Lower lobe of right lung (tissue), 2 donors: ENCODE measurements around the gene HHIPL1. TPM values are rescaled to one million over a fixed set of nuclear protein-coding genes. Genes with fewer than 3 reads are reported as not detected.

Experiments
- ATAC-seq, 2 donors: fragments of 200-7000 bp; cut with Tn5 transposase; one replicate each; pipeline ENCODE4 v1.9.1; 2020 to 2022; ENCODE audit warnings: mild to moderate bottlenecking in 2 of 2, moderate library complexity in 2 of 2
- DNase-seq: peaks from one replicate; pipeline ENCODE4 v3.0.0-alpha.2; 2020
- H3K27ac ChIP-seq: fragments of 200-600 bp; one replicate; pipeline ENCODE4 v1.8.0; 2022
- H3K27me3 ChIP-seq: fragments of 200-600 bp; one replicate; pipeline ENCODE4 v1.8.0; 2022; ENCODE audit warnings: low read depth
- H3K36me3 ChIP-seq: fragments of 200-600 bp; one replicate; pipeline ENCODE4 v1.8.0; 2022; ENCODE audit warnings: mild to moderate bottlenecking
- H3K4me1 ChIP-seq: fragments of 200-600 bp; one replicate; pipeline ENCODE4 v1.8.0; 2022
- H3K4me3 ChIP-seq: fragments of 200-600 bp; one replicate; pipeline ENCODE4 v1.8.0; 2022; ENCODE audit warnings: mild to moderate bottlenecking
- H3K9me3 ChIP-seq: fragments of 200-600 bp; one replicate; pipeline ENCODE4 v1.8.0; 2022
- intact Hi-C: fragments of 100-400 bp; cut with DNase I; formaldehyde crosslinking; loops from one replicate; pipeline ENCODE4 v1.11.0; 2022
- total RNA-seq: library from RNA; stranded (reverse); fragmentation: NEBNext Ultra II Directional; extraction: Animal tissue kit (Norgen Biotek cat#: 25700); gene quantifications from one replicate; pipeline ENCODE4 v1.2.1, GENCODE V29; 2021
- TF ChIP-seq, protein P1 (sequence below): fragments of 200-600 bp; IDR thresholded peaks from one replicate; pipeline ENCODE4 v1.8.0; 2022; ENCODE audit warnings: antibody characterized with exemption, mild to moderate bottlenecking
- donor health status: DM: no; HTN: yes; CAD: no; lungs with severe emphysema.

HHIPL1 gene
- total RNA-seq, 1 donor from 2014 or later: 1.6 TPM

DNA sequence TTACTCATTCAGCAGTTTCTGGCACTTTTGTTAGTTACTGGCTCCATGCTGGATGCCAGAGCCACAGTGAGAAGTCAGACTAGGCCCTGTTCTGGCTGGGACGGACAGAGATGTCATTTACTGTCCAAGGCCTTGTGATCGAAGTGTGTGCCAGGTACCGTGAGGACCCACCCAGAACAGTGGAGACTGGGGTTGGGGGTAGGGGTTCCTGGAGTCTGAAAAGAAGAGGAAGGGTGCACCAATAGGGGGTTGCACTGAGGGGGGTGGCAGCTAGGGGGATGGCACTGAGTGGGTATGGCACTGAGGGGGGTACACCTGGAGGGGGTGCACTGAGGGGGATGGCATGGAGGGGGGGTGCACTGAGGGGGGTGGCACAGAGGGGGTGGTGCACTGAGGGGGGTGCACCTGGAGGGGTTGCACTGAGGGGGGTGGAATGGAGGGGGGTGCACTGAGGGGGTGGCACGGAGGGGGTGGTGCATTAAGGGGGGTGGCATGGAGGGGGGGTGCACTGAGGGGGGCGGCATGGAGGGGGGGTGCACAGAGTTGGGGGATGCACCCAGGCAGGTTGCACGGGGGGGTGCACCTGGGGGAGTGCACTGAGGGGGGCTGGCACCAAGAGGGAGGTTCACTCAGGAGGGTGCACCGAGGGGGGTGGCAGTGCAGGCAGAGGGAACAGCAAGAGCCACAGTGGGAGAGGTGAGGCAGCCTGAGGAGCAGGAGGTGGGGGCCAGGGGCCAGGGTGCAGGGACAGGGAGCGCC is 28.6 kb downstream of the HHIPL1 start:
- intact Hi-C loops: no loop called here
- H3K27ac ChIP-seq: no peak overlapping the region

DNA sequence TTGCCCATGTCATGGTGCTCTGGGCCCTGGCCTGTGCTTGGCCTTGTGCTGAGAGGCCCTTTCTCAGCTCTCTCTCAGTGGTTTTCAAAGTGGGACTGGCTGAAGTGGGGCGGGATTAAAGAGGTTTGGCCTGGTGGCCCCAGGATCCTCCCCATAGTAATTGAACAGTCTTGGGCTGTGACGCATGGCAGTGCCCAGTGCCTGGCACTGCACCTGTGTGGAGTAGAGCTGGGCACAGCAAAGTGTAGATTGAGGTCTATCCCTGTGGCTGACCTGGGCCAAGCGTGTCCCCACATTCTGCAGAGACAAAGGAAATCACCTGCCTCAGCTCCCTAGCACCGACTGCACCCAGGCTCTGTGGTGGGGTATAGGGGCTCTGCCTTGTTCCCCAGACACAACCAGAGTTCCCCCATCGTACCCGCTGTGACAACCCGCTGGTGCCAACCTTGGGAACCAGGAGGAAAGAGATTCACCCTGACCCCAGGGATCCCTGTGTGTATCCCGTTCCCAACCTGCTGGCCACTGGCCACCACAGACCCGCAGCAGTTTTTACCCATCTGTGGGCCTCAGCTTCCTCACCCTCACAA is 29.2 kb downstream of the HHIPL1 start:
- Histone ChIP-seq H3K27ac (no peak overlapping the region), H3K27me3 (no peaks in the 10 kb centered on the region), H3K9me3 (peaks cover 11% of the 10 kb centered on the region), H3K4me3 (no peak overlapping the region), H3K4me1 (no peaks in the 10 kb centered on the region), H3K36me3 (no peaks in the 10 kb centered on the region)
- no peak for DNase-seq
- intact Hi-C loops: no loop called here
- TF ChIP-seq, protein P1, sequence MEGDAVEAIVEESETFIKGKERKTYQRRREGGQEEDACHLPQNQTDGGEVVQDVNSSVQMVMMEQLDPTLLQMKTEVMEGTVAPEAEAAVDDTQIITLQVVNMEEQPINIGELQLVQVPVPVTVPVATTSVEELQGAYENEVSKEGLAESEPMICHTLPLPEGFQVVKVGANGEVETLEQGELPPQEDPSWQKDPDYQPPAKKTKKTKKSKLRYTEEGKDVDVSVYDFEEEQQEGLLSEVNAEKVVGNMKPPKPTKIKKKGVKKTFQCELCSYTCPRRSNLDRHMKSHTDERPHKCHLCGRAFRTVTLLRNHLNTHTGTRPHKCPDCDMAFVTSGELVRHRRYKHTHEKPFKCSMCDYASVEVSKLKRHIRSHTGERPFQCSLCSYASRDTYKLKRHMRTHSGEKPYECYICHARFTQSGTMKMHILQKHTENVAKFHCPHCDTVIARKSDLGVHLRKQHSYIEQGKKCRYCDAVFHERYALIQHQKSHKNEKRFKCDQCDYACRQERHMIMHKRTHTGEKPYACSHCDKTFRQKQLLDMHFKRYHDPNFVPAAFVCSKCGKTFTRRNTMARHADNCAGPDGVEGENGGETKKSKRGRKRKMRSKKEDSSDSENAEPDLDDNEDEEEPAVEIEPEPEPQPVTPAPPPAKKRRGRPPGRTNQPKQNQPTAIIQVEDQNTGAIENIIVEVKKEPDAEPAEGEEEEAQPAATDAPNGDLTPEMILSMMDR: no peak
- ATAC-seq: no peak

More for the DNA sequence above, 28.6 kb downstream of the HHIPL1 start:
- ATAC-seq (no peak), DNase-seq (no peak)
- Histone ChIP-seq H3K9me3 (peaks cover 9% of the 10 kb centered on the region), H3K4me3 (no peak overlapping the region), H3K27me3 (no peaks in the 10 kb centered on the region), H3K36me3 (no peaks in the 10 kb centered on the region), H3K4me1 (no peaks in the 10 kb centered on the region)
- TF ChIP-seq, protein P1: no peak

DNA sequence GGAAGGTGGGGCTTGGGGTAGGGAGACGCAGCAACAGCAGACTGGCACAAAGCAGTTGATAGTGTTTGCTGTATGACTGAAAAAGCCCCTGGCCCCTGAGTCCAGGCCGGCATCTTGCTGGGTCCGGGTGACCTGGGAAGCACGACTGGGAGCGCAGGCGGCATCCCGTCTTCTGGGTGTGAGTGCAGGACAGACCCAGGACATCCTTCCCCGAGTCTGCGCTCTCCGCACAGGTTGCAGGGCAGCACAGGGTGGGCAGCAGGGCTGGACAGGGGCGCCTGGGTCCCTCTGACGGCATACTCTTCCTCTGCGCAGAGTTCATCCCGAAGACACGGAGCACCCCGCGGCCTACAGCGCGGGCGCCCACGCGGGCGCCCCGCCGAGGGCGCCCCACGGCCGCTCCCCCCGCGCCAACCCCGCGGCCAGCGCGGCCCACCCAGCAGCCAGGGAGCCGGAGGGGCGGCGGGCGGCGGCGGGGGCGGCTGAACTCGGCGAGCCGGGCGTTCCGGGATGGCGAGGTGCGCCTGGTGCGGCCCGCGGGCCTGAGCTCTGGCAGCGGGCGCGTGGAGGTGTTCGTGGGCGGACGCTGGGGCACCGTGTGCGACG is 29.9 kb downstream of the HHIPL1 start:
- TF ChIP-seq, protein P1: no peak
- Histone ChIP-seq H3K36me3 (no peaks in the 10 kb centered on the region), H3K4me1 (no peaks in the 10 kb centered on the region), H3K27me3 (no peaks in the 10 kb centered on the region), H3K27ac (no peak overlapping the region), H3K9me3 (peaks cover 11% of the 10 kb centered on the region), H3K4me3 (no peak overlapping the region)
- ATAC-seq: no peak
- intact Hi-C loops: no loop called here
- no peak for DNase-seq

DNA sequence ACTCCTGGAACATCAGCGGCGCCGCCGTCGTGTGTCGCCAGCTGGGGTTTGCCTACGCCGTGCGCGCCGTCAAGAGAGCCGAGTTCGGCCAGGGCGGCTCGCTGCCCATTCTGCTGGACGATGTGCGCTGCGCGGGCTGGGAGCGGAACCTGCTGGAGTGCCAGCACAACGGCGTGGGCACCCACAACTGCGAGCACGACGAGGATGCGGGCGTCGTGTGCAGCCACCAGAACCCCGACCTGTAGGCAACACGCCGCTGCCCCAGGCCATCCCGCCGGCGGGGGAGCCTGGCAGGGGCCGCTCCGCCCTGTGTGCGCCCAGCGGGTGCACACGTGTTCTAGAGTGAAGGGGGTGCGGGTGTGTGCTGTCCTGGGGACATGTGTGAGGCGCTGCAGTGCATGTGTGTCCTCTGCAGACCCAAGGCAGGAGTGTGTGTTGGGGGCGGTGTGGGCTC is 30.5 kb downstream of the HHIPL1 start:
- no peaks in the 10 kb centered on the region for H3K4me1 ChIP-seq
- TF ChIP-seq, protein P1: no peak
- no peak overlapping the region for H3K4me3 ChIP-seq
- intact Hi-C loops: no loop called here
- DNase-seq: no peak
- H3K27me3 ChIP-seq: no peaks in the 10 kb centered on the region
- H3K36me3 ChIP-seq: no peaks in the 10 kb centered on the region
- H3K9me3 ChIP-seq: peaks cover 11% of the 10 kb centered on the region
- H3K27ac ChIP-seq: no peak overlapping the region
- ATAC-seq: no peak

DNA sequence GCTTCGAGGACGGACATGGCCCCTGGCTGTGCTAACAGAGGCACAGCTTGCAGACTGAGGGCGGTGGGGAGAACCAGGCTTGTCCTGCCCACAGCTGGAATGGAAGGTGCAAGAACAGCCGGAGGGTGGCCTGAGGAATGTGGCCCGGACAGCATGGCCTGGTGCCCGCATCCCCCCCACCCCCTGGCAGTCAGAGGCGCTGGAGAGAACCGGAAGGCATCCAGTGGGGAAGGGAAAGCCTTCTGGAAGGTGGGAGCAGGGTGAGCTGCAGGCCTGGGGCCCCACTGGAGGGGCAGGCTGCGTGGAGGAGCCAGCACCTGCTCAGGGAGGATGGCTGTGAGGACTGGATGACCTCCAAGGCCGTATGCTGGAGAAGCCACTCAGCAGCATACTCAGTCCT is 31.0 kb downstream of the HHIPL1 start:
- no peak overlapping the region for H3K27ac ChIP-seq
- no peaks in the 10 kb centered on the region for H3K27me3 ChIP-seq
- ATAC-seq (no peak), DNase-seq (no peak)
- peaks cover 11% of the 10 kb centered on the region for H3K9me3 ChIP-seq
- H3K4me3 ChIP-seq: no peak overlapping the region
- intact Hi-C loops: no loop called here
- TF ChIP-seq, protein P1: no peak
- no peaks in the 10 kb centered on the region for H3K4me1 ChIP-seq
- H3K36me3 ChIP-seq: no peaks in the 10 kb centered on the region
